Calu3 (cell line): ENCODE data around the gene ATP8B3. TPM values are rescaled to one million over a fixed set of nuclear protein-coding genes. Genes with fewer than 3 reads are reported as not detected.

Source experiments
- BruUV-seq: library from RNA; stranded (reverse); fragments of 400-500 nt; replicated peaks from 2 replicates; lab custom pipeline; 2021; lab: Mats Ljungman, UMichigan
- CTCF ChIA-PET: fragments of 300-600 bp; sonication (Branson Sonifier 250); formaldehyde crosslinking; loops from one replicate; lab custom pipeline; 2022; ENCODE audit warnings: antibody characterized with exemption; lab: Charles Lee
- DNase-seq: peaks from one replicate; pipeline ENCODE4 v3.0.0; 2022
- H3K27ac Mint-ChIP-seq: one replicate; pipeline ENCODE4 v1.8.0; 2022; ENCODE audit warnings: mixed read lengths; ENCODE audit not compliant: unreplicated experiment
- H3K27me3 Mint-ChIP-seq: one replicate; pipeline ENCODE4 v1.8.0; 2022; ENCODE audit warnings: mixed read lengths; ENCODE audit not compliant: unreplicated experiment
- H3K36me3 Mint-ChIP-seq: one replicate; pipeline ENCODE4 v1.8.0; 2022; ENCODE audit warnings: mild to moderate bottlenecking, moderate library complexity, mixed read lengths; ENCODE audit not compliant: insufficient read depth, unreplicated experiment
- H3K4me1 Mint-ChIP-seq: one replicate; pipeline ENCODE4 v1.8.0; 2022; ENCODE audit warnings: mild to moderate bottlenecking, low read depth, mixed read lengths; ENCODE audit not compliant: unreplicated experiment
- H3K4me3 Mint-ChIP-seq: one replicate; pipeline ENCODE4 v1.8.0; 2022; ENCODE audit warnings: mild to moderate bottlenecking, low read depth, moderate library complexity, mixed read lengths; ENCODE audit not compliant: unreplicated experiment
- H3K9me3 Mint-ChIP-seq: one replicate; pipeline ENCODE4 v1.8.0; 2022; ENCODE audit warnings: low read depth, mixed read lengths; ENCODE audit not compliant: unreplicated experiment
- intact Hi-C: fragments of 100-400 bp; cut with micrococcal nuclease; formaldehyde crosslinking; loops from one replicate; pipeline ENCODE4 v1.10.0; 2022; ENCODE audit not compliant: unreplicated experiment
- total RNA-seq: library from RNA; stranded (reverse); gene quantifications from 2 replicates; pipeline ENCODE4 v1.2.3, GENCODE V29; 2022
- TF ChIP-seq, protein P1 (sequence below): fragments of 200-600 bp; IDR thresholded peaks from one replicate; pipeline ENCODE4 v1.8.0; 2022; ENCODE audit warnings: antibody characterized with exemption; ENCODE audit not compliant: unreplicated experiment

ATP8B3 gene
- total RNA-seq, 1 experiment from 2014 or later = 6.7 TPM

DNA sequence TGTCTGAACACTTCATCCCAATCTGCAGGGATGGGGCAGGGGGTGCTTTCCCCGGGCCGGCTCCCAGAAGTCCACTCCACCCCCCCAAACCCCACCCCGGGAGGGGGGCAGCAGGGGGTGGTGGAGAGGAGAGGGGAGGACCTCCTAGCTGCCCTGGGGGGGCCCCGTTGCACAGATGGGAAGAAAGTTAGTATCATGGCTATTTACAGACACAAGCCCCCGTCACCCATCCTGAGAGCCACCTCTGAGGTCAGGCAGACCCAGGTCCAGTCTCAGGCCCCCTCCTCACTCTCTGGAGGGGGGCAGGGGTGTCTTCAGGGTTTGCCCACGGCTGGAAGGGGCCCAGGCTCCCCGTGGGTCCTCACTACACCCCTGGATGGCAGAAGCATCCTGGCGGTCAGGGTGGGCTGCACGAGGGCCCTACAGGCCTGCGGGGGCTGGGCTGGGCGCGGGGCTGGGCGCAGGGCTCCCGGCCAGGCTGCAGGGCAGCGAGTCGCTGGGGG is 42.0 kb upstream of the ATP8B3 start:
- H3K27me3 Mint-ChIP-seq = no peaks in the 10 kb centered on the region
- peaks cover 17% of the 10 kb centered on the region for H3K36me3 Mint-ChIP-seq
- H3K9me3 Mint-ChIP-seq = no peaks in the 10 kb centered on the region
- no peaks in the 10 kb centered on the region for H3K4me1 Mint-ChIP-seq
- TSS peak; percentile 28 for BruUV-seq
- intact Hi-C loops = no loop called here
- H3K4me3 Mint-ChIP-seq = no peak overlapping the region
- TF ChIP-seq, protein P1, sequence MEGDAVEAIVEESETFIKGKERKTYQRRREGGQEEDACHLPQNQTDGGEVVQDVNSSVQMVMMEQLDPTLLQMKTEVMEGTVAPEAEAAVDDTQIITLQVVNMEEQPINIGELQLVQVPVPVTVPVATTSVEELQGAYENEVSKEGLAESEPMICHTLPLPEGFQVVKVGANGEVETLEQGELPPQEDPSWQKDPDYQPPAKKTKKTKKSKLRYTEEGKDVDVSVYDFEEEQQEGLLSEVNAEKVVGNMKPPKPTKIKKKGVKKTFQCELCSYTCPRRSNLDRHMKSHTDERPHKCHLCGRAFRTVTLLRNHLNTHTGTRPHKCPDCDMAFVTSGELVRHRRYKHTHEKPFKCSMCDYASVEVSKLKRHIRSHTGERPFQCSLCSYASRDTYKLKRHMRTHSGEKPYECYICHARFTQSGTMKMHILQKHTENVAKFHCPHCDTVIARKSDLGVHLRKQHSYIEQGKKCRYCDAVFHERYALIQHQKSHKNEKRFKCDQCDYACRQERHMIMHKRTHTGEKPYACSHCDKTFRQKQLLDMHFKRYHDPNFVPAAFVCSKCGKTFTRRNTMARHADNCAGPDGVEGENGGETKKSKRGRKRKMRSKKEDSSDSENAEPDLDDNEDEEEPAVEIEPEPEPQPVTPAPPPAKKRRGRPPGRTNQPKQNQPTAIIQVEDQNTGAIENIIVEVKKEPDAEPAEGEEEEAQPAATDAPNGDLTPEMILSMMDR = no peak
- CTCF ChIA-PET = interaction anchor here (1.0 kb wide), 1 partner anchor 10 kb away, joined by 5 read pairs; no protein-coding TSS in a partner anchor
- no peak overlapping the region for H3K27ac Mint-ChIP-seq
- DNase-seq = no peak

DNA sequence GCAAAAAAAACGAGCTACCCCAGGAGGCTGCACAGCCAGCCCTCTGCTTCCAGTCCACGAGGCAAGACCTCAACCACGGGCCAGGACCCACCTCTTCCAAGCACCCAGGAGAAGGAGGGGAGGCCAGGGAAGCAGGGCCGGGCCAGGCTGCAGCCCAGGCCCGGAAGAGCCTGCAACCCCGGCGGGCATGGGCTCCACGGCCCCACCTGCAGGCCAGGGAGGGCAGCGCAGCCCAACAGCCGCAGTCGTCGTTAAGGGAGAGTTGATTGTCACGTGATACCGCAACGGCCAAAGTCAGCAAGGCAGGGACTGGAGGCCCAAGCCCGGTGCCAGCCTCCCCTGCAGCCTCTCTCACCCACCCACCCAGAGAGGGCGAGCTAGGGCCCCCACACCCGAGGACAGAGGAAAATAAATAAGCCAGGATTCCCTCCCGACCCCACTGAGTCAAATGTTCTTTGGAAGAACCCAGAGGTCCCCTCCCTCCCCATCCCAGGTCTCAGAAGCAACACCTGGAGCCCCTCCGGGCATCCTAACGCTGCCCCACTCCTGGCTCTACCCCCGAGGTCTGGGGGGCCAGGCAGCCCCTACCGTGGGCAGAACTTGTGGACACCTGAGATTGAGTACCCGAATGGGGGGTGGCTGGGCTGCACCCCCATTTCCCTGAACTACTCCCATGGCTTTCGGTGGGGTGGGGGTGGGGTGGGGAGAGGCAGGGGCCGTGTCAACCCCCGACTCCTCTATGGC is 41.4 kb upstream of the ATP8B3 start:
- H3K27me3 Mint-ChIP-seq = no peaks in the 10 kb centered on the region
- no peak overlapping the region for H3K4me3 Mint-ChIP-seq
- intact Hi-C loops = no loop called here
- H3K9me3 Mint-ChIP-seq = no peaks in the 10 kb centered on the region
- H3K4me1 Mint-ChIP-seq = no peaks in the 10 kb centered on the region
- CTCF ChIA-PET = no interaction called here
- no TSS peak for BruUV-seq
- peak; percentile 86 for DNase-seq
- peaks cover 19% of the 10 kb centered on the region for H3K36me3 Mint-ChIP-seq
- no peak overlapping the region for H3K27ac Mint-ChIP-seq
- TF ChIP-seq, protein P1 = peak; percentile 77

DNA sequence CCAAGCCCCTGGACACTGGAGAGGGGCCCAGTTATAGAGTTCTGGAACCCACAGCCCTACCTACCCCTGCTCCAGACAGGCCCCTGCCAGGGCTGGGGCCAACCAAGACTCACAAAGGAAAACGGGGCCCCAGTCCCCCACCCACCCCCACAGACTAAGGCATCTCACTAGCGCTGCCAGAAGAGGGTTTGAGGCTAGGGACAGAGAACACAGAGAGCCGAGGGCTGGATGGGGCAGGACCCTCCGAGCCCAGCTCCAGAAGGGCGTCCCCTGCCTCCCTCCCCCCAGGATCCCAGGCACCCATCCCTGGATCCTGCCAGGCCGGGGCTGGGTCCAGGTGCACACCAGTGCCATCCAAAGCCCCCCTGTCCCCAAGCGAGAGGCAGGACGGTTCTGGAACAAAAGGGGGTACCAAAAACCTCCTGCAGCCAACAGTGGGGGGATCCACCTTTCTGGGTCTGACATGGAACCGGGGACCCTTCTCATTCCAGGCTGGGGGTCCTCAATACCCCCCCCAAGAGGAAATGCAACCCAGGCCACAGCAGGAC is 40.6 kb upstream of the ATP8B3 start:
- CTCF ChIA-PET = no interaction called here
- H3K27ac Mint-ChIP-seq = no peak overlapping the region
- no TSS peak for BruUV-seq
- TF ChIP-seq, protein P1 = no peak
- no peaks in the 10 kb centered on the region for H3K4me1 Mint-ChIP-seq
- no peaks in the 10 kb centered on the region for H3K9me3 Mint-ChIP-seq
- H3K36me3 Mint-ChIP-seq = peaks cover 27% of the 10 kb centered on the region
- H3K4me3 Mint-ChIP-seq = no peak overlapping the region
- intact Hi-C loops = no loop called here
- no peak for DNase-seq
- H3K27me3 Mint-ChIP-seq = no peaks in the 10 kb centered on the region

DNA sequence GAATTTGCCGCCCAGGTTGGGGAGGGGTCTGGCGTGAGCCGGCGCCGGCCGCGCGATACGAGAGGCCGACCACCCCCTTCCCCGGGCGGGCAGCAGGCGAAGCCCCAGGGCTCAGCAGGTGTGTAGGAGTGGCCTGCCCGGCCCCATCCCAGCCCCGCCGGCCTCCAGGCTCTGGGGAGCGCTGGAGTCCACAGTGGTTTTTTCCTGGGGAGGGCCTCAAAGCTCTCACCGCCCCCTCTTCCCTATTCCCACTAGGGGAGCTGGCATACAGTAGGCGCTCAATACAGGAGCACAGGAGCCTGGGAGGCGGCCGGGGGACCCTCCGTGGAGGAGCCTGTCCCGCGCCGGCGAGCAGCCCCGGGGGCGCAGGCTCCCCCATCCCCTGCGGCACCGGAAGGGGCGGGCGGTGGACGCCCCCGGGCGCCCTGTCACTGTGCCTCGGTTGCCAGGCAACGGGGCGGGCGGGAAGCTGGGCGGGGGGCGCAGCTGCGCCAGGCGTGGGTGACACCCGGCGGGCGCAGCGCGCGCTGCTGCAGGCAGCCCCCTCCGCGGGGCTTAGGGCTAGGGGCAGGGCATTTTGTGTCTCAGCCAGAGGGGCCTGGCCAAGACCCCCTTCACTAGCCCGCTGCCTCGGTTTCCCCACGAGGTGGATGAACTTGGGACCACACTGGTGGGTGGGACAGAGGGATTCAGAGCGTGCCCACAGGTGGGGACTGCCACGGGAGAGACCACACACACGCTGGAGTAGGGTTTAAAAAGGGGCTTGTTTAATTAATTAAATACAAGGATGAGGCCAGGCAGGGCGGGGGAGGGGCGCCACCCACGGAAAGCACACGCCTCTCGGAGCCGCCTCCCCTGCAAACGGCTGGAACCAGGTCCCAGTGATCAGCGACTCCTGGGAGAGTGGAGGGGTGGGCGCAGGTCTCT is 39.8 kb upstream of the ATP8B3 start:
- TF ChIP-seq, protein P1 = no peak
- CTCF ChIA-PET = no interaction called here
- intact Hi-C loops = no loop called here
- H3K27ac Mint-ChIP-seq = no peak overlapping the region
- H3K4me3 Mint-ChIP-seq = no peak overlapping the region
- H3K9me3 Mint-ChIP-seq = no peaks in the 10 kb centered on the region
- H3K36me3 Mint-ChIP-seq = peaks cover 35% of the 10 kb centered on the region
- no peak for DNase-seq
- H3K4me1 Mint-ChIP-seq = peaks cover 7% of the 10 kb centered on the region
- no TSS peak for BruUV-seq
- no peaks in the 10 kb centered on the region for H3K27me3 Mint-ChIP-seq
